B cell (primary cell): ENCODE results near the gene CTCFL. TPM values are rescaled to one million over a fixed set of nuclear protein-coding genes. Genes with fewer than 3 reads are reported as not detected.

Experiments used
- ATAC-seq: fragments of 200-7000 bp; cut with Tn5 transposase; one replicate; pipeline ENCODE4 v1.10.0; 2021; ENCODE audit warnings: low read depth, mild to moderate bottlenecking, moderate number of reproducible peaks, moderate library complexity
- CTCF ChIA-PET: fragments of 350-600 bp; sonication (Branson Sonifier 250); formaldehyde crosslinking; loops from one replicate; lab custom pipeline; 2021; ENCODE audit warnings: antibody characterized with exemption, inconsistent platforms; lab: Charles Lee
- POLR2A ChIA-PET: fragments of 350-600 bp; sonication (Branson Sonifier 250); formaldehyde crosslinking; loops from one replicate; lab custom pipeline; 2021; ENCODE audit warnings: antibody characterized with exemption; lab: Charles Lee
- DNase-seq: peaks from one replicate; pipeline ENCODE4 v3.0.0; 2013
- H2AFZ ChIP-seq: 2 replicates; pipeline ENCODE4 v1.6.1; 2012; ENCODE audit warnings: mild to moderate bottlenecking, low read depth, low read length; ENCODE audit not compliant: insufficient read depth, poor library complexity, severe bottlenecking
- H3K27ac ChIP-seq, 2 donors: 1 replicate in 1 of 2; 2 replicates in 1 of 2; pipeline ENCODE4 v1.5.1; 2012 to 2013; ENCODE audit warnings: low read length in 2 of 2, mild to moderate bottlenecking in 2 of 2, moderate library complexity in 1 of 2
- H3K27me3 ChIP-seq, 4 experiments: fragments of 200-600 bp in 1 of 4; sonication (generic) in 1 of 4; replicated peaks in 1 of 4; 1 replicate in 2 of 4; 2 replicates in 2 of 4; pipeline versions ENCODE4 v1.6.1 to v1.7.0; 2013 to 2016; ENCODE audit warnings: low read length in 3 of 4, mild to moderate bottlenecking in 2 of 4, mixed read lengths in 1 of 4, moderate library complexity in 1 of 4; ENCODE audit not compliant: insufficient read depth in 4 of 4, control insufficient read depth in 3 of 4; ENCODE audit errors: control extremely low read depth in 1 of 4
- H3K36me3 ChIP-seq, 2 experiments: replicated peaks in 1 of 2; 1 replicate in 1 of 2; 2 replicates in 1 of 2; pipeline versions ENCODE4 v1.6.1 to v1.7.1; 2013; ENCODE audit warnings: low read length in 1 of 2; ENCODE audit not compliant: insufficient read depth in 2 of 2, control insufficient read depth in 1 of 2; ENCODE audit errors: control extremely low read depth in 1 of 2, extremely low read depth in 1 of 2
- H3K4me1 ChIP-seq, 2 donors: fragments of 200-600 bp in 1 of 2; sonication (generic) in 1 of 2; 1 replicate in 1 of 2; 2 replicates in 1 of 2; pipeline versions ENCODE4 v1.5.1 to v1.6.1; 2013 to 2017; ENCODE audit warnings: low read length in 2 of 2; ENCODE audit not compliant: control insufficient read depth in 2 of 2, insufficient read depth in 2 of 2
- H3K4me2 ChIP-seq: replicated peaks from 2 replicates; pipeline ENCODE3; 2012; ENCODE audit warnings: mild to moderate bottlenecking, low read depth, low read length; ENCODE audit not compliant: poor library complexity, severe bottlenecking
- H3K4me3 ChIP-seq, 5 experiments: fragments of 200-600 bp in 1 of 5; sonication (generic) in 1 of 5; 1 replicate in 3 of 5; 2 replicates in 2 of 5; pipeline versions ENCODE4 v1.5.1 to v1.7.0; 2011 to 2016; ENCODE audit warnings: low read length in 4 of 5, mild to moderate bottlenecking in 4 of 5, low read depth in 2 of 5, control low read depth in 1 of 5, moderate library complexity in 1 of 5; ENCODE audit not compliant: insufficient read depth in 1 of 5; ENCODE audit errors: control extremely low read depth in 1 of 5, extremely low read depth in 1 of 5
- H3K79me2 ChIP-seq: fragments of 200-600 bp; sonication (generic); one replicate; pipeline ENCODE4 v1.6.0; 2016; ENCODE audit warnings: low read length; ENCODE audit not compliant: control insufficient read depth, insufficient read depth
- H3K9ac ChIP-seq: fragments of 200-600 bp; sonication (generic); 2 replicates; pipeline ENCODE4 v1.6.1; 2017; ENCODE audit warnings: mild to moderate bottlenecking, low read length, moderate library complexity
- H3K9me3 ChIP-seq, 3 donors: one replicate each; pipeline versions ENCODE4 v1.6.1 to v1.7.1; 2013; ENCODE audit warnings: low read length in 2 of 3; ENCODE audit not compliant: control insufficient read depth in 2 of 3, insufficient read depth in 1 of 3; ENCODE audit errors: control extremely low read depth in 1 of 3
- H4K20me1 ChIP-seq: 2 replicates; pipeline ENCODE4 v1.6.0; 2012; ENCODE audit warnings: mild to moderate bottlenecking, low read length; ENCODE audit not compliant: insufficient read depth, control insufficient read depth, poor library complexity, severe bottlenecking
- H3K27ac Mint-ChIP-seq: one replicate; pipeline ENCODE4 v1.8.0; 2021; ENCODE audit warnings: mixed read lengths
- H3K27me3 Mint-ChIP-seq: one replicate; pipeline ENCODE4 v1.8.0; 2021; ENCODE audit warnings: mixed read lengths
- H3K4me1 Mint-ChIP-seq: one replicate; pipeline ENCODE4 v1.8.0; 2021; ENCODE audit warnings: mixed read lengths
- H3K4me3 Mint-ChIP-seq: one replicate; pipeline ENCODE4 v1.8.0; 2021; ENCODE audit warnings: mixed read lengths
- H3K9me3 Mint-ChIP-seq: one replicate; pipeline ENCODE4 v1.8.0; 2022; ENCODE audit warnings: mixed read lengths; ENCODE audit not compliant: insufficient read depth
- CTCF ChIP-seq: fragments of 200-600 bp; IDR thresholded peaks from one replicate; pipeline ENCODE4 v1.8.0; 2022; ENCODE audit warnings: antibody characterized with exemption, mild to moderate bottlenecking
- EZH2 ChIP-seq: IDR thresholded peaks from 2 replicates; pipeline ENCODE4 v1.6.1; 2012; ENCODE audit warnings: borderline replicate concordance, low read depth, mild to moderate bottlenecking, moderate library complexity, low read length; ENCODE audit not compliant: insufficient read depth, poor library complexity, severe bottlenecking
- WGBS: methylation state at CpG from one replicate; pipeline ENCODE4 v1.1.5; 2013; ENCODE audit warnings: missing lambda C conversion rate; ENCODE audit not compliant: insufficient coverage; 5-methylcytosine and 5-hydroxymethylcytosine counted together
- intact Hi-C: fragments of 100-400 bp; cut with micrococcal nuclease; formaldehyde crosslinking; loops from one replicate; pipeline ENCODE4 v1.10.0; 2022
- polyA plus RNA-seq: library from polyadenylated mRNA; depleted of rRNA; stranded (reverse); fragments of >200 nt; gene quantifications from 2 replicates; pipeline ENCODE4 v1.2.3, GENCODE V29; 2012
- total RNA-seq, 2 donors: library from RNA; stranded (reverse); fragments of 120-200 nt in 1 of 2; gene quantifications; 1 replicate in 1 of 2; 2 replicates in 1 of 2; pipeline versions ENCODE4 v1.2.3 to v1.2.4, GENCODE V29; 2013 to 2022

Gene CTCFL
- total and polyA plus RNA-seq, 2 donors (not counting 1 experiment from before 2014, with no cell fraction given) = not detected

- CTCF ChIA-PET = interaction anchor here (1.2 to 1.5 kb wide), 2 partner anchors 17 to 97 kb away, joined by 3 to 5 read pairs; no protein-coding TSS in a partner anchor
- POLR2A ChIA-PET = interaction anchor here (1.0 to 1.2 kb wide), 2 partner anchors 12 to 87 kb away, joined by 3 read pairs; no protein-coding TSS in a partner anchor
These were observed 45.7 kb downstream of the CTCFL start for GRCh38 chr20:57479196-57479595.

More at GRCh38 chr20:57479196-57479595, 45.7 kb downstream of the CTCFL start:
- no peak overlapping the region for H3K27ac ChIP-seq
- Mint-ChIP-seq H3K9me3 (peaks cover 2% of the 10 kb centered on the region), H3K4me3 (peak overlapping the region; percentile 34), H3K27ac (peak overlapping the region; percentile 20), H3K27me3 (no peaks in the 10 kb centered on the region), H3K4me1 (peaks cover 86% of the 10 kb centered on the region)
- H3K9me3 ChIP-seq = peaks cover 0 to 11% (median 0%) of the 10 kb centered on the region in 3 donors
- ATAC-seq (no peak), DNase-seq (no peak)
- H3K79me2 ChIP-seq = no peaks in the 10 kb centered on the region
- WGBS = 89% methylated on average over 2 of the region's 3 CpGs
- no peak overlapping the region for H3K4me3 ChIP-seq
- no peaks in the 10 kb centered on the region for H3K36me3 ChIP-seq
- no peaks in the 10 kb centered on the region for H3K27me3 ChIP-seq
- TF ChIP-seq CTCF (no peak), EZH2 (no peak)
- H4K20me1 ChIP-seq = no peaks in the 10 kb centered on the region
- peak overlapping the region; percentile 8 for H3K4me2 ChIP-seq
- no peak overlapping the region for H3K9ac ChIP-seq
- intact Hi-C loops = loop anchor here (10.0 kb wide), 1 partner anchor 826 kb away; the partner anchor contains the start of gene RAB22A
- no peak overlapping the region for H2AFZ ChIP-seq
- peaks cover 77 to 90% of the 10 kb centered on the region in 2 donors for H3K4me1 ChIP-seq
